CD14-positive monocyte (primary cell): ENCODE measurements around the gene MCF2L. TPM values are rescaled to one million over a fixed set of nuclear protein-coding genes. Genes with fewer than 3 reads are reported as not detected.

Experiments
- DNase-seq, 3 donors: peaks; one replicate each; pipeline ENCODE4 v3.0.0-alpha.2; 2011 to 2022
- H2AFZ ChIP-seq: 2 replicates; pipeline ENCODE4 v1.6.0; 2012; ENCODE audit warnings: mild to moderate bottlenecking, low read depth, low read length, inconsistent platforms; ENCODE audit not compliant: insufficient read depth, poor library complexity, severe bottlenecking
- H3K27ac ChIP-seq, 2 donors: 1 replicate in 1 of 2; 2 replicates in 1 of 2; pipeline ENCODE4 v1.5.1; 2012 to 2013; ENCODE audit warnings: low read length in 2 of 2, control low read depth in 1 of 2, inconsistent platforms in 1 of 2, low read depth in 1 of 2, mild to moderate bottlenecking in 1 of 2
- H3K27me3 ChIP-seq, 2 donors: one replicate each; pipeline versions ENCODE4 v1.6.0 to v1.6.1; 2011 to 2013; ENCODE audit warnings: low read length in 2 of 2; ENCODE audit not compliant: control insufficient read depth in 2 of 2, insufficient read depth in 2 of 2
- H3K36me3 ChIP-seq, 2 donors: replicated peaks in 1 of 2; 1 replicate in 1 of 2; 2 replicates in 1 of 2; pipeline versions ENCODE4 v1.5.1 to v1.6.1; 2012 to 2013; ENCODE audit warnings: low read length in 2 of 2, control low read depth in 1 of 2, inconsistent platforms in 1 of 2, mild to moderate bottlenecking in 1 of 2; ENCODE audit not compliant: insufficient read depth in 2 of 2, control insufficient read depth in 1 of 2
- H3K4me1 ChIP-seq, 2 donors: 1 replicate in 1 of 2; 2 replicates in 1 of 2; pipeline versions ENCODE4 v1.5.1 to v1.6.1; 2012 to 2013; ENCODE audit warnings: low read length in 2 of 2, control low read depth in 1 of 2, inconsistent platforms in 1 of 2, mild to moderate bottlenecking in 1 of 2, moderate library complexity in 1 of 2; ENCODE audit not compliant: insufficient read depth in 2 of 2, control insufficient read depth in 1 of 2
- H3K4me2 ChIP-seq: replicated peaks from 2 replicates; pipeline ENCODE3; 2012; ENCODE audit warnings: low read length, moderate library complexity, mild to moderate bottlenecking; ENCODE audit not compliant: poor library complexity, severe bottlenecking; ENCODE audit errors: extremely low read depth
- H3K4me3 ChIP-seq, 3 experiments: fragments of 200-600 bp in 1 of 3; sonication (generic) in 1 of 3; replicated peaks in 1 of 3; 1 replicate in 2 of 3; 2 replicates in 1 of 3; pipeline ENCODE4 v1.5.1; 2011 to 2013; ENCODE audit warnings: low read length in 3 of 3, mild to moderate bottlenecking in 3 of 3, control low read depth in 2 of 3, low read depth in 2 of 3, inconsistent platforms in 1 of 3, moderate library complexity in 1 of 3
- H3K79me2 ChIP-seq: 2 replicates; pipeline ENCODE4 v1.6.0; 2012; ENCODE audit warnings: mild to moderate bottlenecking, control low read depth, inconsistent platforms, low read length, moderate library complexity; ENCODE audit not compliant: insufficient read depth
- H3K9ac ChIP-seq: 2 replicates; pipeline ENCODE4 v1.6.0; 2017; ENCODE audit warnings: low read length, mild to moderate bottlenecking; ENCODE audit not compliant: insufficient read depth, poor library complexity, severe bottlenecking
- H3K9me3 ChIP-seq, 2 donors: replicated peaks in 1 of 2; 1 replicate in 1 of 2; 2 replicates in 1 of 2; pipeline versions ENCODE4 v1.5.1 to v1.6.1; 2012 to 2013; ENCODE audit warnings: low read length in 2 of 2, control low read depth in 1 of 2; ENCODE audit not compliant: control insufficient read depth in 1 of 2, insufficient read depth in 1 of 2
- H4K20me1 ChIP-seq: 2 replicates; pipeline ENCODE4 v1.6.0; 2012; ENCODE audit warnings: mild to moderate bottlenecking, low read length, control low read depth, moderate library complexity; ENCODE audit not compliant: insufficient read depth
- H3K27ac Mint-ChIP-seq, 7 donors: one replicate each; pipeline ENCODE4 v1.8.0; 2020; ENCODE audit warnings: mild to moderate bottlenecking in 7 of 7, mixed read lengths in 7 of 7, moderate library complexity in 6 of 7, inconsistent platforms in 2 of 7
- H3K27me3 Mint-ChIP-seq, 3 donors: one replicate each; pipeline ENCODE4 v1.8.0; 2021 to 2022; ENCODE audit warnings: low read depth in 3 of 3, mild to moderate bottlenecking in 3 of 3, mixed read lengths in 3 of 3, moderate library complexity in 3 of 3, inconsistent platforms in 1 of 3
- H3K36me3 Mint-ChIP-seq, 2 donors: one replicate each; pipeline ENCODE4 v1.8.0; 2020; ENCODE audit warnings: mixed read lengths in 2 of 2, inconsistent platforms in 1 of 2, mild to moderate bottlenecking in 1 of 2
- H3K4me1 Mint-ChIP-seq: one replicate; pipeline ENCODE4 v1.8.0; 2020; ENCODE audit warnings: mild to moderate bottlenecking, mixed read lengths
- H3K4me3 Mint-ChIP-seq, 2 donors: one replicate each; pipeline ENCODE4 v1.8.0; 2020; ENCODE audit warnings: mild to moderate bottlenecking in 2 of 2, mixed read lengths in 2 of 2, moderate library complexity in 1 of 2
- H3K9me3 Mint-ChIP-seq, 7 donors: one replicate each; pipeline ENCODE4 v1.8.0; 2020 to 2022; ENCODE audit warnings: mixed read lengths in 7 of 7, mild to moderate bottlenecking in 6 of 7, moderate library complexity in 6 of 7, inconsistent platforms in 2 of 7
- CTCF ChIP-seq: fragments of 200-600 bp; IDR thresholded peaks from one replicate; pipeline ENCODE4 v1.8.0; 2022; ENCODE audit warnings: antibody characterized with exemption, mild to moderate bottlenecking
- WGBS: methylation state at CpG from one replicate; pipeline ENCODE4 v1.1.5; 2013; ENCODE audit warnings: missing lambda C conversion rate; ENCODE audit not compliant: insufficient coverage; 5-methylcytosine and 5-hydroxymethylcytosine counted together
- intact Hi-C, 2 donors: fragments of 100-400 bp; cut with micrococcal nuclease; formaldehyde crosslinking; loops; one replicate each; pipeline versions ENCODE4 v1.15.0 to v1.15.1; 2023
- polyA plus RNA-seq, 3 donors: library from polyadenylated mRNA; depleted of rRNA in 1 of 3; unstranded in 2 of 3; stranded (reverse) in 1 of 3; fragments of 300-500 nt in 2 of 3; fragments of >200 nt in 1 of 3; fragmentation: Illumina TruSeq in 2 of 3; gene quantifications; 1 replicate in 2 of 3; 2 replicates in 1 of 3; pipeline ENCODE4 v1.2.3, GENCODE V29; 2012 to 2021

MCF2L gene
- polyA plus RNA-seq, 3 donors: not detected

DNA sequence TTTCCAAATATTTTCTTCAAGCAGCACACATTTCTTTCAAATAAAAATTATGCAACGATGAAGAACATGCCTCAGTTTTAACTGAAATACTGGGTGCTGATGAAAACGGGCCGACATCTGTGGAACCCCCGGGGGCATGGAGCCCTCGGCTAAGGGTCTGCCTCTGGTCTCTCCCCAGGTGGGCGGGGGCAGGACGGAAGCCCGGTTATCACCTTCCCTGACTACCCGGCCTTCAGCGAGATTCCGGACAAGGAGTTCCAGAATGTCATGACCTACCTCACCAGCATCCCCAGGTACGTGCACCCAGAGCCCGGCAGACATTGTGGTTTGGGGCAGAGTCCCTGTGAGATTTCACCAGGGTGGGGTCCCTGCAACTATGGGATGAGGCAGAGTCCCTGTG lies 55.5 kb downstream of the MCF2L start:
- no peak overlapping the region for H3K9ac ChIP-seq
- H3K9me3 ChIP-seq: peaks cover 0 to 6% of the 10 kb centered on the region in 2 donors
- Mint-ChIP-seq H3K9me3 (peaks cover 0 to 16% (median 5%) of the 10 kb centered on the region in 7 donors), H3K4me3 (no peak overlapping the region), H3K27me3 (peaks cover 0 to 5% (median 5%) of the 10 kb centered on the region in 3 donors), H3K36me3 (no peaks in the 10 kb centered on the region), H3K27ac (no peak overlapping the region), H3K4me1 (no peaks in the 10 kb centered on the region)
- no peaks in the 10 kb centered on the region for H4K20me1 ChIP-seq
- no peaks in the 10 kb centered on the region for H3K4me1 ChIP-seq
- no peak overlapping the region for H3K4me2 ChIP-seq
- 97% methylated on average over 10 of the region's 13 CpGs for WGBS
- no peaks in the 10 kb centered on the region for H3K36me3 ChIP-seq
- no peaks in the 10 kb centered on the region for H3K27me3 ChIP-seq
- no peak overlapping the region for H3K4me3 ChIP-seq
- TF ChIP-seq CTCF: no peak
- no peaks in the 10 kb centered on the region for H3K79me2 ChIP-seq
- intact Hi-C loops: no loop called here
- H3K27ac ChIP-seq: no peak overlapping the region
- DNase-seq: no peak
- no peak overlapping the region for H2AFZ ChIP-seq

- DNase-seq: no peak
- H3K9ac ChIP-seq: no peak overlapping the region
- H3K4me1 ChIP-seq: no peaks in the 10 kb centered on the region
- intact Hi-C loops: no loop called here
- Mint-ChIP-seq H3K36me3 (no peaks in the 10 kb centered on the region), H3K27me3 (peaks cover 2 to 5% (median 4%) of the 10 kb centered on the region in 3 donors), H3K27ac (no peak overlapping the region), H3K4me3 (no peak overlapping the region), H3K9me3 (peaks cover 0 to 2% (median 0%) of the 10 kb centered on the region in 7 donors), H3K4me1 (no peaks in the 10 kb centered on the region)
- WGBS: 96% methylated on average over 20 of the region's 21 CpGs
- H3K4me2 ChIP-seq: no peak overlapping the region
- no peaks in the 10 kb centered on the region for H3K9me3 ChIP-seq
- H3K27ac ChIP-seq: no peak overlapping the region
- H3K79me2 ChIP-seq: no peaks in the 10 kb centered on the region
- H2AFZ ChIP-seq: no peak overlapping the region
- H4K20me1 ChIP-seq: no peaks in the 10 kb centered on the region
- no peak overlapping the region for H3K4me3 ChIP-seq
- no peak for TF ChIP-seq CTCF
- no peaks in the 10 kb centered on the region for H3K27me3 ChIP-seq
- H3K36me3 ChIP-seq: no peaks in the 10 kb centered on the region
Measured at GRCh38 chr13:113026391-113026910, 57.4 kb downstream of the MCF2L start.
